ENCODE measurements around the gene MAN1B1.
"Not testable (repeated sequence)": the region's sequence is repeated elsewhere in the genome, so short reads cannot be mapped to it uniquely, and the experiment has no call there.

MAN1B1 gene

GRCh38 chr9:137128862-137129455, 42.2 kb downstream of the MAN1B1 start (continued):
- no peak for TF ChIP-seq CSRNP3 (CRISPR knock-in tag; IDR thresholded peaks at IDR 0.05)
- no peak for TF ChIP-seq ISL1 (CRISPR knock-in tag; IDR thresholded peaks at IDR 0.05)
- no peak for TF ChIP-seq SNAI2 (CRISPR knock-in tag; IDR thresholded peaks at IDR 0.05)
- TF ChIP-seq ARNTL (CRISPR knock-in tag; IDR thresholded peaks at IDR 0.05; ENCODE audit: borderline replicate concordance, low read depth): no peak

- ATAC-seq: peak; percentile 99
Measured at GRCh38 chr9:137129456-137130175, 42.8 kb downstream of the MAN1B1 start.

GRCh38 chr9:137130176-137130755, 43.5 kb downstream of the MAN1B1 start:
- ATAC-seq: peak; percentile 51
- no peak for TF ChIP-seq PATZ1 (CRISPR knock-in tag; IDR thresholded peaks at IDR 0.05; ENCODE audit: borderline replicate concordance)
- TF ChIP-seq TOX (CRISPR knock-in tag; IDR thresholded peaks at IDR 0.05; ENCODE audit: borderline replicate concordance): no peak
- no peak for TF ChIP-seq RARB (CRISPR knock-in tag; IDR thresholded peaks at IDR 0.05)

More at GRCh38 chr9:137129456-137130175, 42.8 kb downstream of the MAN1B1 start:
- TF ChIP-seq CREB5 (CRISPR knock-in tag; IDR thresholded peaks at IDR 0.05; ENCODE audit: low read depth) (no peak), ZNF565 (CRISPR knock-in tag; conservative IDR thresholded peaks at IDR 0.05; ENCODE audit: low read depth) (peak; percentile 100)

- no peak for ATAC-seq
- no peak for TF ChIP-seq GLIS3 (CRISPR knock-in tag; IDR thresholded peaks at IDR 0.05)
- TF ChIP-seq TSHZ2 (CRISPR knock-in tag; IDR thresholded peaks at IDR 0.05): no peak
- no peak for TF ChIP-seq ZNF565 (CRISPR knock-in tag; conservative IDR thresholded peaks at IDR 0.05; ENCODE audit: low read depth)
- TF ChIP-seq ISL1 (CRISPR knock-in tag; IDR thresholded peaks at IDR 0.05): no peak
- no peak for TF ChIP-seq ZC3H10 (CRISPR knock-in tag; IDR thresholded peaks at IDR 0.05)
- TF ChIP-seq SNAI2 (CRISPR knock-in tag; IDR thresholded peaks at IDR 0.05): no peak
- no peak for TF ChIP-seq OSR1 (CRISPR knock-in tag; IDR thresholded peaks at IDR 0.05)
- TF ChIP-seq ARNTL (CRISPR knock-in tag; IDR thresholded peaks at IDR 0.05; ENCODE audit: borderline replicate concordance, low read depth): no peak
- no peak for TF ChIP-seq TCF4 (CRISPR knock-in tag; IDR thresholded peaks at IDR 0.05; ENCODE audit: borderline replicate concordance)
- TF ChIP-seq PPARA (CRISPR knock-in tag; IDR thresholded peaks at IDR 0.05; ENCODE audit: borderline replicate concordance): no peak
Measured at GRCh38 chr9:137134191-137134590, 47.4 kb downstream of the MAN1B1 start.

- not testable (repeated sequence) for ATAC-seq
Measured at GRCh38 chr9:137135154-137135553, 48.4 kb downstream of the MAN1B1 start.
